Stimulated activated naive B cell treated with anti-CD40 and anti-IgM and Interleukin-4, amounts not matched to agents 10 μg/mL and 1 μg/mL and 100 μg/mL, for 72 hours (primary cell): ENCODE measurements around the gene IDH2.
"Not testable (repeated sequence)": the region's sequence is repeated elsewhere in the genome, so short reads cannot be mapped to it uniquely, and the experiment has no call there.

Experiments
- ATAC-seq, 2 donors: fragments of 150-1000 bp; cut with Tn5 transposase; replicated peaks; 2 replicates each; pipeline ENCODE4 v1.10.0; 2021; ENCODE audit warnings: moderate library complexity in 1 of 2
- DNase-seq: peaks from one replicate; pipeline ENCODE4 v3.0.0; 2021
- H3K27ac Mint-ChIP-seq: one replicate; pipeline ENCODE4 v1.8.0; 2022; ENCODE audit warnings: mild to moderate bottlenecking, mixed read lengths
- H3K27me3 Mint-ChIP-seq, 2 donors: one replicate each; pipeline ENCODE4 v1.8.0; 2022; ENCODE audit warnings: mixed read lengths in 2 of 2
- H3K36me3 Mint-ChIP-seq, 2 donors: one replicate each; pipeline ENCODE4 v1.8.0; 2022; ENCODE audit warnings: mixed read lengths in 2 of 2, mild to moderate bottlenecking in 1 of 2
- H3K4me1 Mint-ChIP-seq, 2 donors: one replicate each; pipeline ENCODE4 v1.8.0; 2022; ENCODE audit warnings: mixed read lengths in 2 of 2, mild to moderate bottlenecking in 1 of 2
- H3K4me3 Mint-ChIP-seq, 2 donors: one replicate each; pipeline ENCODE4 v1.8.0; 2022; ENCODE audit warnings: mild to moderate bottlenecking in 2 of 2, mixed read lengths in 2 of 2, moderate library complexity in 1 of 2
- H3K9me3 Mint-ChIP-seq, 2 donors: one replicate each; pipeline ENCODE4 v1.8.0; 2022; ENCODE audit warnings: mixed read lengths in 2 of 2, mild to moderate bottlenecking in 1 of 2

IDH2 gene

DNA sequence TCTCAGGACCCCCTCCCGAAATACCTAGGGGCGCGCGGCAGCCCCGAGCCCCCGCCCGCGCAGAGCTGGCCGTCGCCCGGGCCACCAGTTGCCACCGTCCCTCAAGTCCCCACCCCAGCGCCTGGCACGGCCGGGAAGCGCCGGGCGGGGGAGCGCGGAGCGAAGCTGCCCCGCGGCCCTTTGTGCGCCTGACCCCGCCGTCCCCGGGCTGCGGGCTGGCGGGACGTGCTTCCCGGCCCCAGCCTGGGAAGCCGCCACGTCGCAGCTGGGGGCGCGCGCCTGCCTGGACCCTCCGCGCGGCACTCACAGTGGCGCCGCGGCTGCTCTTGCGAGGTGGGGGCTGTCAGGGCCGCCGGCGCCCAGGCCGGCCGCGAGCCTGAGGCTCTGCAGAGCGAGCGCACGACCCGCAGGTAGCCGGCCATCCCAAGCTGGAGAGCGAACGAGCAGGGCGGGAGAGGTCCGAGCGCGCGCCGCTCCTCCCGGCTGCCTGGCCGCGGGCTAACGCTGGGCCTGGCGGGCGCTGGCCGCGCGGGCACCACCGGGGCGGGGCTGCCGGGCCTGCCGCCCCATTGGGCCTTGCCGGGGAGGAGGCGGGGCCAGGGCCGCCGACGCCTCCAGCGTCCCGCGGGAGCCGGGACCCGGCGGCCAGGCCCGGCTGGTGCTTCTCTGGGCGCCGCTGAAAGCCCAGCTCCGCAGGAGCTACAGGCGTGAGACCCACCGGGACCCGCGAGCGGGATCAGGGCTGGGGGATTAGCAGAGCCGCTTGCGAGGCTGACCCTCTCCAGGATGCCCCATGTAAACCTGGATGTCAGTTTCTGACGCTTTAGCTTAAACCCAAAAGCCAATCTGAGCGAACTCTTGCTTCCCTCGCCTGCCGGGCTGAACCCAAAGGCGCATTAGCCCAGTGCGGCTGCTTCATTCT lies at the start of gene IDH2:
Gene IDH2 (minus strand): TSS at position 500 of the 922 bp plus-strand sequence. CDS start 78 bp downstream, at position 422.
- Mint-ChIP-seq H3K4me1 (peaks cover 26 to 52% of the 10 kb centered on the region in 2 donors), H3K9me3 (no peaks in the 10 kb centered on the region), H3K27ac (peak within 1 kb of the TSS; percentile 79), H3K27me3 (peaks cover 0 to 5% of the 10 kb centered on the region in 2 donors), H3K4me3 (peak within 1 kb of the TSS; percentile 89 to 91), H3K36me3 (peaks cover 0 to 14% of the 10 kb centered on the region in 2 donors)
- peak; percentile 84 to 87 for ATAC-seq
- peak; percentile 71 for DNase-seq

DNA sequence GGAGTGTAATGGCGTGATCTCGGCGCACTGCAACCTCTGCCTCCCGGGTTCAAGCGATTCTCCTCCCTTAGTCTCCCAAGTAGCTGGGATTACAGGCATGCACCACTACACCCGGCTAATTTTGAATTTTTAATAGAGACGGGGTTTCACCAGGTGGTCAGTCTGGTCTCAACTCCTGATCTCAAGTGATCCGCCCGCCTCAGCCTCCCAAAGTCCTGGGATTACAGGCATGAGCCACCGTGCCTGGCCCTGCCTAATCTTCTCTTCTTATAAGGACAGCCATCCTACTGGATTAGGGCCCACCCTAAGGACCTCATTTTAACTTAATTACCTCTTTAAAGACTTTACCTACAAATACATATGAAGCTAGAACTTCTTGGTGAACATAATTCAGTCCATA lies 48.3 kb upstream of the IDH2 start:
- not testable (repeated sequence) for H3K9me3 Mint-ChIP-seq, H3K36me3 Mint-ChIP-seq, DNase-seq, H3K4me3 Mint-ChIP-seq, H3K27ac Mint-ChIP-seq, ATAC-seq, H3K4me1 Mint-ChIP-seq, H3K27me3 Mint-ChIP-seq

- Mint-ChIP-seq H3K27ac (no peak overlapping the region), H3K4me3 (no peak overlapping the region), H3K27me3 (peaks cover 0 to 5% of the 10 kb centered on the region in 2 donors), H3K4me1 (peaks cover 0 to 4% of the 10 kb centered on the region in 2 donors), H3K36me3 (no peaks in the 10 kb centered on the region), H3K9me3 (no peaks in the 10 kb centered on the region)
- ATAC-seq (no peak), DNase-seq (no peak)
Measured at GRCh38 chr15:90149609-90150340, 47.5 kb upstream of the IDH2 start.

DNA sequence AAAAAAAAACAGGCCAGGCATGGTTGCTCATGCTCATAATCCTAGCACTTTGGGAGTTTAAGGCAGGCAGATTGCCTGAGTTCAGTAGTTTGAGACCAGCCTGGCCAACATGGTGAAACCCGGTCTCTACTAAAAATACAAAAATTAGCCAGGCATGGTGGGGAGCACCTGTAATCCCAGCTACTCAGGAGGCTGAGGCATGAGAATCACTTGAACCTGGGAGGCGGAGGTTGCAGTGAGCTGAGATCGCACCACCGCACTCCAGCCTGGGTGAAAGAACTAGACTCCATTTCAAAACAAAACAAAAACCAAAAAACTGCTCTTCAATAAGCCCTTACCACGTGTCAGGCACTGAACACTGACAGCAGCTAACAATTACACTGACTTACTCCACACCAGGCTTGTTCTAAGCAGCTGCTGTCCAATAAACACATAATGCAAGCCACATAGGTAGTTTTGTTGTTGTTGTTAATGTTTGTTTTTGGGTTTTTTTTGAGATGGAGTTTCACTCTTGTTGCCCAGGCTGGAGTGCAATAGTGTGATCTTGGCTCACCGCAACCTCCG lies 44.0 kb upstream of the IDH2 start:
- not testable (repeated sequence) for H3K4me3 Mint-ChIP-seq, H3K27me3 Mint-ChIP-seq, H3K27ac Mint-ChIP-seq, H3K4me1 Mint-ChIP-seq, H3K36me3 Mint-ChIP-seq, H3K9me3 Mint-ChIP-seq, DNase-seq, ATAC-seq

GRCh38 chr15:90145761-90146160 lies 43.5 kb upstream of the IDH2 start:
- Mint-ChIP-seq H3K27me3 (peaks cover 7% of the 10 kb centered on the region in 2 donors), H3K9me3 (no peaks in the 10 kb centered on the region), H3K27ac (peak overlapping the region; percentile 37), H3K36me3 (no peaks in the 10 kb centered on the region), H3K4me3 (no peak overlapping the region), H3K4me1 (peaks cover 0 to 4% of the 10 kb centered on the region in 2 donors)
- no peak for DNase-seq
- no peak for ATAC-seq

GRCh38 chr15:90145259-90145658 lies 43.0 kb upstream of the IDH2 start:
- H3K4me1 Mint-ChIP-seq: peaks cover 0 to 4% of the 10 kb centered on the region in 2 donors
- peaks cover 7% of the 10 kb centered on the region in 2 donors for H3K27me3 Mint-ChIP-seq
- no peaks in the 10 kb centered on the region for H3K9me3 Mint-ChIP-seq
- no peaks in the 10 kb centered on the region for H3K36me3 Mint-ChIP-seq
- ATAC-seq (no peak), DNase-seq (no peak)
- no peak overlapping the region for H3K4me3 Mint-ChIP-seq
- H3K27ac Mint-ChIP-seq: peak overlapping the region; percentile 37

DNA sequence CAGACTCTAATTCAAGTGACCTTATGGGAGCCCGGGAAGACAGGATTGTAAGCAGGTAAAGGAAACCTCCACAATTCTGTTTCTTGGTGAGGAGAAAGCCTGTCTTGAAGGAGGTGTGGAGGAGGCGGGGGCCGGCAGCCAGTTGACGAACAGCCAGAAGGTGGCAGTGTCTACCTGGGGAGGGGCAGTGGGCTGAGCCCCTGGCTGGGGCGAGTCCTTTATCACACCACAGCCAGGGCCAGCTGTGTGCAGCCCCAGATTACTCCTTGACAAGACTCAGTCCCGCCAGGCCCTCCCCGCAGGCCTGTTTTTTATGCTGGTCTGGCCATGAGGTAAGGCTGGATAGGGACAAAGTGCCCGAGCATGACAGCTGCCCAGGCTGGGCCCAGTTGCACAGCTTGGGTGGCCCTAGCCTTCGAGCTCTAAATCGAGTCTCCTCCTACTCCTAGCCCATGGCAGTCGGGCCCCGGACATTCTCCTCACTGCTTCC lies 40.9 kb upstream of the IDH2 start:
- DNase-seq: peak; percentile 49
- no peaks in the 10 kb centered on the region for H3K9me3 Mint-ChIP-seq
- no peak overlapping the region for H3K4me3 Mint-ChIP-seq
- H3K27me3 Mint-ChIP-seq: peaks cover 7% of the 10 kb centered on the region in 2 donors
- ATAC-seq: peak; percentile 97 to 98
- H3K36me3 Mint-ChIP-seq: no peaks in the 10 kb centered on the region
- H3K4me1 Mint-ChIP-seq: peaks cover 0 to 4% of the 10 kb centered on the region in 2 donors
- no peak overlapping the region for H3K27ac Mint-ChIP-seq

- peaks cover 7% of the 10 kb centered on the region in 2 donors for H3K27me3 Mint-ChIP-seq
- H3K27ac Mint-ChIP-seq: peak overlapping the region; percentile 75
- DNase-seq: no peak
- no peaks in the 10 kb centered on the region for H3K36me3 Mint-ChIP-seq
- peak; percentile 15 to 20 for ATAC-seq
- H3K4me1 Mint-ChIP-seq: peaks cover 0 to 4% of the 10 kb centered on the region in 2 donors
- H3K4me3 Mint-ChIP-seq: no peak overlapping the region
- no peaks in the 10 kb centered on the region for H3K9me3 Mint-ChIP-seq
Measured at GRCh38 chr15:90142216-90143165, 40.2 kb upstream of the IDH2 start.

- peaks cover 7% of the 10 kb centered on the region in 2 donors for H3K27me3 Mint-ChIP-seq
- no peak for DNase-seq
- peaks cover 0 to 4% of the 10 kb centered on the region in 2 donors for H3K4me1 Mint-ChIP-seq
- no peak for ATAC-seq
- H3K27ac Mint-ChIP-seq: peak overlapping the region; percentile 75
- H3K36me3 Mint-ChIP-seq: no peaks in the 10 kb centered on the region
- no peak overlapping the region for H3K4me3 Mint-ChIP-seq
- no peaks in the 10 kb centered on the region for H3K9me3 Mint-ChIP-seq
Measured at GRCh38 chr15:90141646-90142045, 39.4 kb upstream of the IDH2 start.

- H3K4me1 Mint-ChIP-seq, H3K9me3 Mint-ChIP-seq, H3K27ac Mint-ChIP-seq, H3K27me3 Mint-ChIP-seq, DNase-seq, H3K4me3 Mint-ChIP-seq, ATAC-seq, H3K36me3 Mint-ChIP-seq: not testable (repeated sequence)
Measured at GRCh38 chr15:90139549-90139948, 37.3 kb upstream of the IDH2 start.

GRCh38 chr15:90138071-90138833 lies 36.0 kb upstream of the IDH2 start:
- H3K27ac Mint-ChIP-seq: no peak overlapping the region
- H3K36me3 Mint-ChIP-seq: no peaks in the 10 kb centered on the region
- H3K9me3 Mint-ChIP-seq: no peaks in the 10 kb centered on the region
- DNase-seq (no peak), ATAC-seq (no peak)
- peaks cover 12 to 15% of the 10 kb centered on the region in 2 donors for H3K27me3 Mint-ChIP-seq
- H3K4me1 Mint-ChIP-seq: peaks cover 0 to 5% of the 10 kb centered on the region in 2 donors
- no peak overlapping the region for H3K4me3 Mint-ChIP-seq

DNA sequence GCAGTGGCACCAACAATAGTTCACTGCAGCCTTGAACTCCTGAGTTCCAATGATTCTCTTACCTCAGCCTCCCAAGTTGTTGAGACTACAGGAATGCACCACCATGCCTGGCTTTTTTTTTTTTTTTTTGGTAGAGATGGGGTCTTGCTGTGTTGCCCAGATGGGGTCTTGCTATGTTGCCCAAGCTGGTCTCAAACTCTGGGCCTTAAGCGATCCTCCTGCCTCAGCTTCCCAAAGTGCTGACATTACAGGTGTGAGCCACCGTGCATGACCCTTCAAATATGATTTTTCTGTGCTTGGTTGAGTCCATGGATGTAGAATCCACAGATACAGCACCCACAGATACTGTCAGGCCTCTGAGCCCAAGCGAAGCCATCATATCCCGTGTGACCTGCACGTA lies 30.2 kb upstream of the IDH2 start:
- Mint-ChIP-seq H3K4me1 (peaks cover 19 to 33% of the 10 kb centered on the region in 2 donors), H3K27ac (no peak overlapping the region), H3K4me3 (no peak overlapping the region), H3K9me3 (no peaks in the 10 kb centered on the region), H3K27me3 (peaks cover 10 to 16% of the 10 kb centered on the region in 2 donors), H3K36me3 (peaks cover 0 to 2% of the 10 kb centered on the region in 2 donors)
- no peak for DNase-seq
- ATAC-seq: no peak

DNA sequence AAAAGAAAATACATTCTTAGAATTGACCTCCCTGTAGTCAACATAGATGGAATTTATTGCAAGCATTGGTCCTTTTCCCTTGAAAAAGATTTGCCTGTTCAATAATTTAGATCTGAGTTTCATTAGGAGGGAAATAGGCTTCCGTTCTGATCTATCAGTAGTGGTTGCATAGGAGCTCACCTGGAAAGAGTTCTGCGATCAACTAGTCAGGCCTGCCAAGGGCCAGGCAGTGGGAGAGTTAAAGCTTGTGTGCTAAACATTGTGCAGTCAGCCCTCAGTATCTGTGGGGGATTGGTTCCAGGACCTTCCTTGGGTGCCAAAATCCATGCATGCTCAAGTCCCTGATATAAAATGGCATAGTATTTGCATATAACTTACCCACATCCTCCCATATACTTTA lies 29.6 kb upstream of the IDH2 start:
- no peak overlapping the region for H3K27ac Mint-ChIP-seq
- peaks cover 19 to 33% of the 10 kb centered on the region in 2 donors for H3K4me1 Mint-ChIP-seq
- no peaks in the 10 kb centered on the region for H3K9me3 Mint-ChIP-seq
- peaks cover 13 to 16% of the 10 kb centered on the region in 2 donors for H3K27me3 Mint-ChIP-seq
- no peak overlapping the region for H3K4me3 Mint-ChIP-seq
- ATAC-seq: no peak
- peaks cover 0 to 2% of the 10 kb centered on the region in 2 donors for H3K36me3 Mint-ChIP-seq
- DNase-seq: no peak
